MM.1S (cell line): ENCODE measurements around the gene KLHL1.
"Not testable (repeated sequence)": the region's sequence is repeated elsewhere in the genome, so short reads cannot be mapped to it uniquely, and the experiment has no call there.

Experiments
- DNase-seq: peaks from one replicate; pipeline ENCODE4 v3.0.0-alpha.2; 2015
- H2AFZ ChIP-seq: fragments of 300-600 bp; sonication (generic); 2 replicates; pipeline ENCODE4 v1.6.0; 2016; ENCODE audit warnings: antibody characterized with exemption, low read length
- H3F3A ChIP-seq: fragments of 300-600 bp; sonication (generic); 2 replicates; pipeline ENCODE4 v1.6.1; 2016; ENCODE audit warnings: mild to moderate bottlenecking, antibody characterized with exemption, low read length, moderate library complexity, mixed read lengths; ENCODE audit not compliant: insufficient read depth
- H3K27ac ChIP-seq: fragments of 300-600 bp; sonication (generic); 2 replicates; pipeline ENCODE4 v1.5.1; 2016; ENCODE audit warnings: mild to moderate bottlenecking, low read length
- H3K27me3 ChIP-seq: fragments of 300-600 bp; sonication (generic); replicated peaks from 2 replicates; pipeline ENCODE4 v1.6.0; 2016; ENCODE audit warnings: low read length; ENCODE audit not compliant: insufficient read depth
- H3K36me3 ChIP-seq: fragments of 300-600 bp; sonication (generic); replicated peaks from 2 replicates; pipeline ENCODE4 v1.6.1; 2016; ENCODE audit warnings: mild to moderate bottlenecking, low read length, mixed read lengths; ENCODE audit not compliant: insufficient read depth
- H3K4me1 ChIP-seq: fragments of 300-600 bp; sonication (generic); 2 replicates; pipeline ENCODE4 v1.6.1; 2016; ENCODE audit warnings: low read length, mixed read lengths
- H3K4me2 ChIP-seq: fragments of 300-600 bp; sonication (generic); 2 replicates; pipeline ENCODE4 v1.6.0; 2016; ENCODE audit warnings: low read depth, low read length
- H3K4me3 ChIP-seq: fragments of 300-600 bp; sonication (generic); 2 replicates; pipeline ENCODE4 v1.5.1; 2016; ENCODE audit warnings: low read length, mixed read lengths
- H3K79me2 ChIP-seq: fragments of 300-600 bp; sonication (generic); 2 replicates; pipeline ENCODE4 v1.6.1; 2016; ENCODE audit warnings: mixed run types, low read length, mixed read lengths
- H3K9ac ChIP-seq: fragments of 300-600 bp; sonication (generic); 2 replicates; pipeline ENCODE4 v1.6.1; 2016; ENCODE audit warnings: low read length, mixed read lengths
- H3K9me2 ChIP-seq: fragments of 300-600 bp; sonication (generic); replicated peaks from 2 replicates; pipeline ENCODE4 v1.6.1; 2016; ENCODE audit warnings: mild to moderate bottlenecking, low read length, mixed read lengths; ENCODE audit not compliant: insufficient read depth
- H3K9me3 ChIP-seq: fragments of 300-600 bp; sonication (generic); replicated peaks from 2 replicates; pipeline ENCODE4 v1.6.1; 2016; ENCODE audit warnings: mild to moderate bottlenecking, low read length, mixed read lengths; ENCODE audit not compliant: insufficient read depth
- H4K20me1 ChIP-seq: fragments of 300-600 bp; sonication (generic); 2 replicates; pipeline ENCODE4 v1.6.1; 2016; ENCODE audit warnings: mild to moderate bottlenecking, low read length, moderate library complexity, mixed read lengths; ENCODE audit not compliant: insufficient read depth
- EZH2 ChIP-seq: fragments of 300-600 bp; sonication (generic); optimal IDR thresholded peaks from 2 replicates; pipeline ENCODE3; 2017; ENCODE audit warnings: low read depth, mild to moderate bottlenecking, antibody characterized with exemption, low read length, mixed read lengths
- EZH2phosphoT487 ChIP-seq: fragments of 300-600 bp; sonication (generic); IDR thresholded peaks from 2 replicates; pipeline ENCODE4 v1.6.1; 2018; ENCODE audit warnings: antibody characterized with exemption, low read length
- TF ChIP-seq, protein P1 (sequence below): fragments of 300-600 bp; sonication (generic); IDR thresholded peaks from 2 replicates; pipeline ENCODE4 v1.5.1; 2016; ENCODE audit warnings: antibody characterized with exemption, low read length, mixed read lengths

KLHL1 gene, protein sequence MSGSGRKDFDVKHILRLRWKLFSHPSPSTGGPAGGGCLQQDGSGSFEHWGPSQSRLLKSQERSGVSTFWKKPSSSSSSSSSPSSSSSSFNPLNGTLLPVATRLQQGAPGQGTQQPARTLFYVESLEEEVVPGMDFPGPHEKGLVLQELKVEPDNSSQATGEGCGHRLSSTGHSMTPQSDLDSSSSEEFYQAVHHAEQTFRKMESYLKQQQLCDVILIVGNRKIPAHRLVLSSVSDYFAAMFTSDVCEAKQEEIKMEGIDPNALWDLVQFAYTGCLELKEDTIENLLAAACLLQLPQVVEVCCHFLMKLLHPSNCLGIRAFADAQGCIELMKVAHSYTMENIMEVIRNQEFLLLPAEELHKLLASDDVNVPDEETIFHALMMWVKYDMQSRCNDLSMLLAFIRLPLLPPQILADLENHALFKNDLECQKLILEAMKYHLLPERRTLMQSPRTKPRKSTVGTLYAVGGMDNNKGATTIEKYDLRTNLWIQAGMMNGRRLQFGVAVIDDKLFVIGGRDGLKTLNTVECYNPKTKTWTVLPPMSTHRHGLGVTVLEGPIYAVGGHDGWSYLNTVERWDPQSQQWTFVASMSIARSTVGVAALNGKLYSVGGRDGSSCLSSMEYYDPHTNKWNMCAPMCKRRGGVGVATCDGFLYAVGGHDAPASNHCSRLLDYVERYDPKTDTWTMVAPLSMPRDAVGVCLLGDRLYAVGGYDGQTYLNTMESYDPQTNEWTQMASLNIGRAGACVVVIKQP

DNA sequence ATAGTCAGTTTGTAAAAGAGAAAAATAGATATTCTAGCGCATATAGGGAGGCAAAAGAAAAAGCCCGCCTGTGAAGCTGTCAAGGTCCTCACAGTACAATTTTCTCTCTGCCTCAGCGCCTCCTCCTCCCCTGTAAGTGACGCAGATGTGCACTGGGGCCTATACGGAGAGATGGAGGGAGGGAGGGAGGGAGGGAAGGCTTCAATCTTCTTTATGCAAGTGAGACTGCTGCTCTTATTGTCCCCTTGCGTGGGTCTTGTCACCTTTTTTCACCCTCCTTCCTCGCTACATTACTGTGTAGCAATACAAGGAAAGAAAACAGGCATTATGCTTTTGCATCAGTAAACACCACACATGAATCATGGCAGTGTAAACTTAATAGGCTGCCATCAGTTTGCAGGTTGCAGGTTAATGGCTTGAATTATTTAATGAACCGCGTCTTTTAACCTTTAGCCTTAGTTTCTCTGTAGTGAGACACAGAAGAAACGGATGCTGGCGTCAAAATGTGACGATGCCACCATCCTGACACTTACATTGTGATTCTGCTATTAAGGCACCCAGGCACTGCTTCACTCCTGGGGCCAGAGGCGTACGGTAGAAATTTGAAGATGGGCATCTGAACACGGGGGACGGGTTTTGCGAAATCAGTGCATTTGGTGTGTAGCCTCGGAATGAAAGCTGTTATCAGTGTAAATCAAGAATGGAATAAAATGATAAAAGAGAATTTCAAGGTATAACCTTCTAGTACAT is at the start of gene KLHL1:
Gene KLHL1, minus strand, starts transcription at position 97 of the 750 bp plus-strand sequence. CDS start 753 bp downstream, outside the sequence.
- DNase-seq: no peak
- Histone ChIP-seq H3K4me1 (no peaks in the 10 kb centered on the region), H3K9me2 (no peaks in the 10 kb centered on the region), H2AFZ (no peak within 1 kb of the TSS), H3K36me3 (no peaks in the 10 kb centered on the region), H3K79me2 (no peaks in the 10 kb centered on the region), H3K4me3 (no peak within 1 kb of the TSS), H3K27me3 (no peaks in the 10 kb centered on the region), H3F3A (no peaks in the 10 kb centered on the region), H3K9ac (no peak within 1 kb of the TSS), H4K20me1 (no peaks in the 10 kb centered on the region), H3K9me3 (no peaks in the 10 kb centered on the region), H3K4me2 (no peak within 1 kb of the TSS), H3K27ac (no peak within 1 kb of the TSS)
- no peak for TF ChIP-seq EZH2
- TF ChIP-seq, protein P1, sequence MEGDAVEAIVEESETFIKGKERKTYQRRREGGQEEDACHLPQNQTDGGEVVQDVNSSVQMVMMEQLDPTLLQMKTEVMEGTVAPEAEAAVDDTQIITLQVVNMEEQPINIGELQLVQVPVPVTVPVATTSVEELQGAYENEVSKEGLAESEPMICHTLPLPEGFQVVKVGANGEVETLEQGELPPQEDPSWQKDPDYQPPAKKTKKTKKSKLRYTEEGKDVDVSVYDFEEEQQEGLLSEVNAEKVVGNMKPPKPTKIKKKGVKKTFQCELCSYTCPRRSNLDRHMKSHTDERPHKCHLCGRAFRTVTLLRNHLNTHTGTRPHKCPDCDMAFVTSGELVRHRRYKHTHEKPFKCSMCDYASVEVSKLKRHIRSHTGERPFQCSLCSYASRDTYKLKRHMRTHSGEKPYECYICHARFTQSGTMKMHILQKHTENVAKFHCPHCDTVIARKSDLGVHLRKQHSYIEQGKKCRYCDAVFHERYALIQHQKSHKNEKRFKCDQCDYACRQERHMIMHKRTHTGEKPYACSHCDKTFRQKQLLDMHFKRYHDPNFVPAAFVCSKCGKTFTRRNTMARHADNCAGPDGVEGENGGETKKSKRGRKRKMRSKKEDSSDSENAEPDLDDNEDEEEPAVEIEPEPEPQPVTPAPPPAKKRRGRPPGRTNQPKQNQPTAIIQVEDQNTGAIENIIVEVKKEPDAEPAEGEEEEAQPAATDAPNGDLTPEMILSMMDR: no peak
- TF ChIP-seq EZH2phosphoT487: no peak

DNA sequence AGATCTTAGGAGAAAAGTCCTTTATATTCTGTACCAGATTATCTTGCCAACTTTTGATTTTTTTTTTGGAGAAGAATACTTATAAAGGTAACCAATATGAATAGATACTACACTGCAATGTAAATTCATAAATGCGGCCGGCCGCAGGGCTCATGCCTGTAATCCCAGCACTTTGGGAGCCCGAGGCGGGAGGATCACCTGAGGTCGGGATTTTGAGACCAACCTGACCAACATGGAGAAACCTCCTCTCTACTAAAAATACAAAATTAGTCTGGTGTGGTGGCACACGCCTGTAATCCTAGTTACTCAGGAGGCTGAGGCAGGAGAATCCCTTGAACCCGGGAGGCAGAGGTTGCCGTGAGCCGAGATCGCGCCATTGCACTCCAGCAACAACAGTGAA is 34.4 kb upstream of the KLHL1 start:
- not testable (repeated sequence) for H3K27ac ChIP-seq, H3K4me3 ChIP-seq, H3K36me3 ChIP-seq, H3K27me3 ChIP-seq, H3K9me2 ChIP-seq, DNase-seq, H3K79me2 ChIP-seq, H3K4me2 ChIP-seq, H2AFZ ChIP-seq, H3K4me1 ChIP-seq, H4K20me1 ChIP-seq, H3K9ac ChIP-seq, H3F3A ChIP-seq, H3K9me3 ChIP-seq

DNA sequence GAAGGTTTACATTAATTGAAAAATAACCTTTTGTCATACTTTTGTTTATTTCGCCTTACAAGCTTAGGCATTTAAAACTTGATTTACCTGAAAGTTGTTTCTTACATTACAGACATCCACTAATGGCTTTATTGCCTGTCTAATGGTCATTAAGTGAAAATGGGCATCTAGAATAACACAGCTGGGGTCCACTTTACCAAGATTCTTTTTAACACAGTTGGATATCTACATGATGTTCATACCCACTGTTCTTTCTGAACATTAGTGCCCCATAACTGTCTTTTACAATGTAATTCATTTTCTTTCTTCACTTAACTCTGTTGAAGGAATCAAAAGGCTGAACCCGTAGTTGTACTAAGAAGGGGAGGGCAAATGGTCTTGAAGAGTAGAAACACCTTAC is 19.8 kb upstream of the KLHL1 start:
- Histone ChIP-seq H3K4me3 (no peak overlapping the region), H3K9me2 (no peaks in the 10 kb centered on the region), H3K36me3 (no peaks in the 10 kb centered on the region), H3K4me1 (no peaks in the 10 kb centered on the region), H4K20me1 (no peaks in the 10 kb centered on the region), H2AFZ (no peak overlapping the region), H3K9ac (no peak overlapping the region), H3K79me2 (no peaks in the 10 kb centered on the region), H3K27me3 (no peaks in the 10 kb centered on the region), H3K27ac (no peak overlapping the region), H3K4me2 (no peak overlapping the region), H3F3A (no peaks in the 10 kb centered on the region), H3K9me3 (no peaks in the 10 kb centered on the region)
- no peak for DNase-seq
- TF ChIP-seq EZH2 (no peak), EZH2phosphoT487 (no peak)
- TF ChIP-seq, protein P1: no peak
